ENCODE results near the gene ZNF165. TPM values are rescaled to one million over a fixed set of nuclear protein-coding genes. Genes with fewer than 3 reads are reported as not detected.

The ZNF165 gene
- total and polyA plus RNA-seq, 2 of the 13 experiments (the other 11 are each of a cell fraction or from before 2014, with no cell fraction given) = 0.58 to 8.6 TPM

- TF ChIP-seq TGIF2 (CRISPR knock-in tag; IDR thresholded peaks at IDR 0.05) (peak; percentile 83), HCFC1 (IDR thresholded peaks at IDR 0.05; ENCODE audit: low read depth, low read length) (peak; percentile 66), MXD4 (CRISPR knock-in tag; IDR thresholded peaks at IDR 0.05) (peak; percentile 85; the same call in 1 of the 2 replicates), ZBTB37 (CRISPR knock-in tag; IDR thresholded peaks at IDR 0.05) (no peak), MAFF (IDR thresholded peaks at IDR 0.05; ENCODE audit: low read depth, low read length) (no peak), MAX (IDR thresholded peaks at IDR 0.05) (peak; percentile 63), KDM5B (CRISPR knock-in tag; IDR thresholded peaks at IDR 0.05; ENCODE audit: borderline replicate concordance) (peak; percentile 81; the same call in 1 of the 2 replicates), ZNF432 (CRISPR knock-in tag; IDR thresholded peaks at IDR 0.05; ENCODE audit: borderline replicate concordance) (no peak), ETV5 (CRISPR knock-in tag; IDR thresholded peaks at IDR 0.05; ENCODE audit: borderline replicate concordance) (peak; percentile 89), ZBTB42 (CRISPR knock-in tag; IDR thresholded peaks at IDR 0.05) (peak; percentile 58; the same call in 1 of the 2 replicates), ZNF138 (CRISPR knock-in tag; IDR thresholded peaks at IDR 0.05; ENCODE audit: low read depth) (0 out of 2 replicates have a peak, but pooled peaks have one; percentile 63), HNF4A (CRISPR knock-in tag; IDR thresholded peaks at IDR 0.05) (peak; percentile 66), ZNF768 (CRISPR knock-in tag; IDR thresholded peaks at IDR 0.05) (peak; percentile 51; the same call in 1 of the 2 replicates), SRSF4 (IDR thresholded peaks at IDR 0.05; ENCODE audit: low read depth, low read length, poor library complexity, severe bottlenecking) (no peak), ZBTB14 (CRISPR knock-in tag; IDR thresholded peaks at IDR 0.05) (no peak), YEATS4 (CRISPR knock-in tag; IDR thresholded peaks at IDR 0.05; ENCODE audit: borderline replicate concordance) (peak; percentile 95), MEIS2 (CRISPR knock-in tag; IDR thresholded peaks at IDR 0.05) (0 out of 2 replicates have a peak, but pooled peaks have one; percentile 52), ZBTB26 (CRISPR knock-in tag; IDR thresholded peaks at IDR 0.05; ENCODE audit: borderline replicate concordance) (peak; percentile 76; the same call in 1 of the 2 replicates), ZNF644 (CRISPR knock-in tag; IDR thresholded peaks at IDR 0.05; ENCODE audit: low read depth) (0 out of 2 replicates have a peak, but pooled peaks have one; percentile 7), HBP1 (CRISPR knock-in tag; IDR thresholded peaks at IDR 0.05; ENCODE audit: low read depth) (peak; percentile 92), TSC22D2 (CRISPR knock-in tag; IDR thresholded peaks at IDR 0.05; ENCODE audit: borderline replicate concordance) (no peak), ZNF276 (CRISPR knock-in tag; IDR thresholded peaks at IDR 0.05; ENCODE audit: low read depth) (no peak), ZNF75D (CRISPR knock-in tag; IDR thresholded peaks at IDR 0.05; ENCODE audit: borderline replicate concordance) (no peak)
Measured at GRCh38 chr6:28124350-28124970, 44.1 kb downstream of the ZNF165 start, which contains the start of gene ZSCAN16 (continued).

All from HepG2 (cell line).